Mammary epithelial cell (primary cell): Measurements from ENCODE around the gene RNU6-9.

ENCODE experiments used
- EZH2 ChIP-seq: IDR thresholded peaks from 2 replicates; pipeline ENCODE4 v1.6.1; 2012; ENCODE audit warnings: low read length, inconsistent platforms, borderline replicate concordance
- TF ChIP-seq, protein P1 (sequence below), 2 donors: IDR thresholded peaks in 1 of 2; conservative IDR thresholded peaks in 1 of 2; 2 replicates each; pipeline ENCODE4 v1.5.1; 2011 to 2012; ENCODE audit warnings: inconsistent platforms in 2 of 2, low read length in 2 of 2, mild to moderate bottlenecking in 2 of 2, control low read depth in 1 of 2, low read depth in 1 of 2; ENCODE audit not compliant: insufficient read depth in 1 of 2; ENCODE audit errors: extremely low read depth in 1 of 2

DNA sequence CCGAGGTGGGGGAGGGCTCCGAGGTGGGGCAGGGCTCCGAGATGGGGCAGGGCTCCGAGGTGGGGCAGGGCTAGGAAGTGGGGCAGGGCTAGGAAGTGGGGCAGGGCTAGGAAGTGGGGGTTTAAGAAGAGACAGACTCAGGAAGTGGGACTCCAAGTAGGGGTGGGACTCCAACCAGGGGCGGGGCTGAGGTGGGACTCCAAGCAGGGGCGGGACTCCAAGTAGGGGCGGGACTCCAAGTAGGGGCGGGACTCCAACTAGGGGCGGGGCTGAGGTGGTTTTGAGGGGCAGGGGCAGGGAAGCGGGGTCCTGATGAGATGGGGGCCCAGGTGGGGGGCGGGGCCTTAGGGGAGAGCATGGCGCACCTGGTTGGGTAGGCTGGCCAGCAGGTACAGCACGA is 20.2 kb upstream of the RNU6-9 start:
- TF ChIP-seq, protein P1, sequence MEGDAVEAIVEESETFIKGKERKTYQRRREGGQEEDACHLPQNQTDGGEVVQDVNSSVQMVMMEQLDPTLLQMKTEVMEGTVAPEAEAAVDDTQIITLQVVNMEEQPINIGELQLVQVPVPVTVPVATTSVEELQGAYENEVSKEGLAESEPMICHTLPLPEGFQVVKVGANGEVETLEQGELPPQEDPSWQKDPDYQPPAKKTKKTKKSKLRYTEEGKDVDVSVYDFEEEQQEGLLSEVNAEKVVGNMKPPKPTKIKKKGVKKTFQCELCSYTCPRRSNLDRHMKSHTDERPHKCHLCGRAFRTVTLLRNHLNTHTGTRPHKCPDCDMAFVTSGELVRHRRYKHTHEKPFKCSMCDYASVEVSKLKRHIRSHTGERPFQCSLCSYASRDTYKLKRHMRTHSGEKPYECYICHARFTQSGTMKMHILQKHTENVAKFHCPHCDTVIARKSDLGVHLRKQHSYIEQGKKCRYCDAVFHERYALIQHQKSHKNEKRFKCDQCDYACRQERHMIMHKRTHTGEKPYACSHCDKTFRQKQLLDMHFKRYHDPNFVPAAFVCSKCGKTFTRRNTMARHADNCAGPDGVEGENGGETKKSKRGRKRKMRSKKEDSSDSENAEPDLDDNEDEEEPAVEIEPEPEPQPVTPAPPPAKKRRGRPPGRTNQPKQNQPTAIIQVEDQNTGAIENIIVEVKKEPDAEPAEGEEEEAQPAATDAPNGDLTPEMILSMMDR (conservative IDR thresholded peaks at IDR 0.05 in 1 of 2, IDR thresholded peaks at IDR 0.05 in 1 of 2; ENCODE audit: extremely low read depth in 1 of 2, insufficient read depth in 1 of 2, low read depth in 1 of 2, low read length in 2 of 2): no peak
- no peak for TF ChIP-seq EZH2
